Suprapubic skin (tissue), 4 donors: ENCODE results near the gene KLRF2.

ENCODE experiments used
- EP300 ChIP-seq: sonication (generic); formaldehyde crosslinking; IDR thresholded peaks from one replicate; pipeline ENCODE4 v1.6.1; 2017; ENCODE audit warnings: antibody characterized with exemption
- POLR2AphosphoS5 ChIP-seq, 3 donors: sonication (generic); formaldehyde crosslinking; IDR thresholded peaks; one replicate each; pipeline ENCODE4 v1.6.1; 2017; ENCODE audit warnings: antibody characterized with exemption in 3 of 3
- TF ChIP-seq, protein P1 (sequence below), 2 donors: fragments of 200-600 bp in 1 of 2; fragments of 450-650 bp in 1 of 2; sonication (generic) in 1 of 2; IDR thresholded peaks; one replicate each; pipeline ENCODE4 v1.5.1; 2016 to 2019; ENCODE audit warnings: antibody characterized with exemption in 2 of 2, mild to moderate bottlenecking in 1 of 2, moderate library complexity in 1 of 2

DNA sequence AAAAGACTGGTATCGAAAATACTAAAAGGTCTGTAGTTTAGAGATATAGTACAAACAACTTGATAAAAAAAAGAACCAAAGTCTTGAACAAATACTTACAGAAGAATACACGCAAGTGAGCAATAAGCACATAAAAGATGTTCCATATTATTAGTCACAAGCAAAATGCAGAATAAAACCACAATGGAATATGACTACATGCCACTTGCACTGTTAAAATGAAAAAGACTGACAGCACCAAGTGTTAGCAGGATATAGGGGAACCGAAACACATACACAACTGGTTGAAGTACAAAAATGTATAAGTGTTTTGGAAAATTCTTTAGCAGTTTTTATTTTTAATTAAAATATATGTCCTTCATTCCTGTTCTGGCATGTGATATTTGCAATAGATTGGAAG is 47.3 kb downstream of the KLRF2 start:
- TF ChIP-seq, protein P1, sequence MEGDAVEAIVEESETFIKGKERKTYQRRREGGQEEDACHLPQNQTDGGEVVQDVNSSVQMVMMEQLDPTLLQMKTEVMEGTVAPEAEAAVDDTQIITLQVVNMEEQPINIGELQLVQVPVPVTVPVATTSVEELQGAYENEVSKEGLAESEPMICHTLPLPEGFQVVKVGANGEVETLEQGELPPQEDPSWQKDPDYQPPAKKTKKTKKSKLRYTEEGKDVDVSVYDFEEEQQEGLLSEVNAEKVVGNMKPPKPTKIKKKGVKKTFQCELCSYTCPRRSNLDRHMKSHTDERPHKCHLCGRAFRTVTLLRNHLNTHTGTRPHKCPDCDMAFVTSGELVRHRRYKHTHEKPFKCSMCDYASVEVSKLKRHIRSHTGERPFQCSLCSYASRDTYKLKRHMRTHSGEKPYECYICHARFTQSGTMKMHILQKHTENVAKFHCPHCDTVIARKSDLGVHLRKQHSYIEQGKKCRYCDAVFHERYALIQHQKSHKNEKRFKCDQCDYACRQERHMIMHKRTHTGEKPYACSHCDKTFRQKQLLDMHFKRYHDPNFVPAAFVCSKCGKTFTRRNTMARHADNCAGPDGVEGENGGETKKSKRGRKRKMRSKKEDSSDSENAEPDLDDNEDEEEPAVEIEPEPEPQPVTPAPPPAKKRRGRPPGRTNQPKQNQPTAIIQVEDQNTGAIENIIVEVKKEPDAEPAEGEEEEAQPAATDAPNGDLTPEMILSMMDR (IDR thresholded peaks at IDR 0.05), result no peak
- TF ChIP-seq POLR2AphosphoS5 (IDR thresholded peaks at IDR 0.05), result no peak
- TF ChIP-seq EP300, result no peak
